Loucy (cell line): Measurements from ENCODE around the gene RNF38.
"Not testable (repeated sequence)": the region's sequence is repeated elsewhere in the genome, so short reads cannot be mapped to it uniquely, and the experiment has no call there.

Experiments used
- CTCF ChIP-seq: fragments of 200-600 bp; sonication (generic); conservative IDR thresholded peaks from 2 replicates; pipeline ENCODE4 v1.5.1; 2014; ENCODE audit warnings: mild to moderate bottlenecking, antibody characterized with exemption, low read length
- EZH2phosphoT487 ChIP-seq: fragments of 200-600 bp; IDR thresholded peaks from 2 replicates; pipeline ENCODE4 v1.6.1; 2018; ENCODE audit warnings: antibody characterized with exemption, mild to moderate bottlenecking, moderate library complexity, borderline replicate concordance

GRCh38 chr9:36411410-36411809 lies 11.3 kb upstream of the RNF38 start:
- not testable (repeated sequence) for TF ChIP-seq CTCF, EZH2phosphoT487
